Karpas-422 (cell line): Measurements from ENCODE around the gene GLIS1. TPM values are rescaled to one million over a fixed set of nuclear protein-coding genes. Genes with fewer than 3 reads are reported as not detected.

Experiments
- DNase-seq: peaks from one replicate; pipeline ENCODE4 v3.0.0-alpha.2; 2015
- H2AFZ ChIP-seq: fragments of 200-600 bp; sonication (generic); 2 replicates; pipeline ENCODE4 v1.6.1; 2014; ENCODE audit warnings: antibody characterized with exemption, low read length, mixed read lengths
- H3K27ac ChIP-seq: fragments of 200-600 bp; sonication (generic); 2 replicates; pipeline ENCODE4 v1.5.1; 2014; ENCODE audit warnings: mild to moderate bottlenecking, low read length, moderate library complexity
- H3K27me3 ChIP-seq: fragments of 200-600 bp; sonication (generic); 2 replicates; pipeline ENCODE4 v1.6.1; 2014; ENCODE audit warnings: low read length, mixed read lengths
- H3K36me3 ChIP-seq: fragments of 200-600 bp; sonication (generic); 2 replicates; pipeline ENCODE4 v1.6.1; 2014; ENCODE audit warnings: low read length, mixed read lengths; ENCODE audit not compliant: insufficient read depth
- H3K4me1 ChIP-seq: fragments of 200-600 bp; sonication (generic); 2 replicates; pipeline ENCODE4 v1.6.1; 2014; ENCODE audit warnings: mild to moderate bottlenecking, low read length, mixed read lengths
- H3K4me2 ChIP-seq: fragments of 200-600 bp; sonication (generic); 2 replicates; pipeline ENCODE4 v1.6.1; 2014; ENCODE audit warnings: low read length, low read depth, mild to moderate bottlenecking; ENCODE audit not compliant: poor library complexity, severe bottlenecking
- H3K4me3 ChIP-seq: fragments of 200-600 bp; sonication (generic); 2 replicates; pipeline ENCODE4 v1.5.1; 2014; ENCODE audit warnings: mild to moderate bottlenecking, antibody characterized with exemption, low read length, mixed read lengths
- H3K79me2 ChIP-seq: fragments of 200-600 bp; sonication (generic); 2 replicates; pipeline ENCODE4 v1.6.1; 2014; ENCODE audit warnings: mild to moderate bottlenecking, low read length, mixed read lengths
- H3K9ac ChIP-seq: fragments of 200-600 bp; sonication (generic); 2 replicates; pipeline ENCODE4 v1.6.0; 2014; ENCODE audit warnings: low read length
- H3K9me2 ChIP-seq: fragments of 200-600 bp; sonication (generic), shearing (Covaris generic); replicated peaks from 2 replicates; pipeline ENCODE4 v1.6.0; 2014; ENCODE audit warnings: mild to moderate bottlenecking, low read length, moderate library complexity; ENCODE audit not compliant: insufficient read depth
- H3K9me3 ChIP-seq: fragments of 300-700, 200-600 bp; sonication (generic); 2 replicates; pipeline ENCODE4 v1.6.1; 2014; ENCODE audit warnings: low read length, mixed read lengths
- H4K20me1 ChIP-seq: fragments of 200-600 bp; sonication (generic); 2 replicates; pipeline ENCODE4 v1.6.1; 2014; ENCODE audit warnings: mild to moderate bottlenecking, antibody characterized with exemption, low read length, low read depth; ENCODE audit not compliant: insufficient read depth
- total RNA-seq: library from RNA; depleted of rRNA; stranded (reverse); fragments of >200 nt; shearing (Covaris generic); gene quantifications from 2 replicates; pipeline ENCODE4 v1.2.3, GENCODE V29; 2014; ENCODE audit warnings: low replicate concordance

Gene GLIS1
- total RNA-seq, 1 experiment from 2014 or later = not detected

- H3K9me3 ChIP-seq = no peaks in the 10 kb centered on the region
- no peak overlapping the region for H3K4me3 ChIP-seq
- H3K27ac ChIP-seq = no peak overlapping the region
- no peak overlapping the region for H3K4me2 ChIP-seq
- H3K9me2 ChIP-seq = no peaks in the 10 kb centered on the region
- H3K4me1 ChIP-seq = no peaks in the 10 kb centered on the region
- H3K79me2 ChIP-seq = no peaks in the 10 kb centered on the region
- no peak for DNase-seq
- no peaks in the 10 kb centered on the region for H3K27me3 ChIP-seq
- no peaks in the 10 kb centered on the region for H4K20me1 ChIP-seq
- no peak overlapping the region for H2AFZ ChIP-seq
- H3K9ac ChIP-seq = no peak overlapping the region
- H3K36me3 ChIP-seq = no peaks in the 10 kb centered on the region
Observed at GRCh38 chr1:53501065-53502005, 237.6 kb downstream of the GLIS1 start.

GRCh38 chr1:53500204-53501064 lies 238.5 kb downstream of the GLIS1 start:
- Histone ChIP-seq H3K4me3 (no peak overlapping the region), H3K36me3 (no peaks in the 10 kb centered on the region), H3K4me2 (no peak overlapping the region), H4K20me1 (no peaks in the 10 kb centered on the region), H3K9me2 (no peaks in the 10 kb centered on the region), H3K9me3 (no peaks in the 10 kb centered on the region), H3K4me1 (no peaks in the 10 kb centered on the region), H3K79me2 (no peaks in the 10 kb centered on the region), H3K27ac (no peak overlapping the region), H3K9ac (no peak overlapping the region), H3K27me3 (no peaks in the 10 kb centered on the region), H2AFZ (no peak overlapping the region)
- DNase-seq = no peak

GRCh38 chr1:53499257-53500203 lies 239.4 kb downstream of the GLIS1 start:
- no peaks in the 10 kb centered on the region for H4K20me1 ChIP-seq
- no peaks in the 10 kb centered on the region for H3K4me1 ChIP-seq
- no peaks in the 10 kb centered on the region for H3K27me3 ChIP-seq
- no peak overlapping the region for H3K9ac ChIP-seq
- H3K9me2 ChIP-seq = no peaks in the 10 kb centered on the region
- no peak overlapping the region for H2AFZ ChIP-seq
- H3K36me3 ChIP-seq = no peaks in the 10 kb centered on the region
- H3K4me2 ChIP-seq = no peak overlapping the region
- H3K79me2 ChIP-seq = no peaks in the 10 kb centered on the region
- no peak for DNase-seq
- H3K4me3 ChIP-seq = no peak overlapping the region
- H3K9me3 ChIP-seq = no peaks in the 10 kb centered on the region
- no peak overlapping the region for H3K27ac ChIP-seq

GRCh38 chr1:53498555-53499131 lies 240.3 kb downstream of the GLIS1 start:
- H4K20me1 ChIP-seq = no peaks in the 10 kb centered on the region
- H3K36me3 ChIP-seq = no peaks in the 10 kb centered on the region
- no peak for DNase-seq
- no peak overlapping the region for H3K4me2 ChIP-seq
- H3K9ac ChIP-seq = no peak overlapping the region
- H3K27me3 ChIP-seq = no peaks in the 10 kb centered on the region
- H3K9me3 ChIP-seq = no peaks in the 10 kb centered on the region
- no peaks in the 10 kb centered on the region for H3K79me2 ChIP-seq
- H3K4me3 ChIP-seq = no peak overlapping the region
- H3K27ac ChIP-seq = no peak overlapping the region
- H3K4me1 ChIP-seq = no peaks in the 10 kb centered on the region
- H2AFZ ChIP-seq = no peak overlapping the region
- H3K9me2 ChIP-seq = no peaks in the 10 kb centered on the region

GRCh38 chr1:53495633-53496345 lies 243.2 kb downstream of the GLIS1 start:
- no peaks in the 10 kb centered on the region for H3K36me3 ChIP-seq
- DNase-seq = no peak
- no peaks in the 10 kb centered on the region for H3K79me2 ChIP-seq
- no peak overlapping the region for H2AFZ ChIP-seq
- H4K20me1 ChIP-seq = no peaks in the 10 kb centered on the region
- H3K4me2 ChIP-seq = no peak overlapping the region
- H3K9me2 ChIP-seq = no peaks in the 10 kb centered on the region
- H3K4me1 ChIP-seq = no peaks in the 10 kb centered on the region
- H3K4me3 ChIP-seq = no peak overlapping the region
- no peak overlapping the region for H3K27ac ChIP-seq
- no peaks in the 10 kb centered on the region for H3K9me3 ChIP-seq
- no peak overlapping the region for H3K9ac ChIP-seq
- no peaks in the 10 kb centered on the region for H3K27me3 ChIP-seq

GRCh38 chr1:53490351-53490750 lies 248.6 kb downstream of the GLIS1 start:
- no peaks in the 10 kb centered on the region for H3K9me2 ChIP-seq
- H4K20me1 ChIP-seq = peaks cover 6% of the 10 kb centered on the region
- no peaks in the 10 kb centered on the region for H3K4me1 ChIP-seq
- no peaks in the 10 kb centered on the region for H3K36me3 ChIP-seq
- H3K27ac ChIP-seq = no peak overlapping the region
- no peak overlapping the region for H3K4me2 ChIP-seq
- DNase-seq = no peak
- no peaks in the 10 kb centered on the region for H3K79me2 ChIP-seq
- no peak overlapping the region for H3K9ac ChIP-seq
- no peak overlapping the region for H2AFZ ChIP-seq
- no peak overlapping the region for H3K4me3 ChIP-seq
- H3K9me3 ChIP-seq = no peaks in the 10 kb centered on the region
- no peaks in the 10 kb centered on the region for H3K27me3 ChIP-seq

- Histone ChIP-seq H4K20me1 (peaks cover 6% of the 10 kb centered on the region), H3K36me3 (no peaks in the 10 kb centered on the region), H3K4me3 (no peak overlapping the region), H3K27me3 (no peaks in the 10 kb centered on the region), H3K4me2 (no peak overlapping the region), H3K9ac (no peak overlapping the region), H3K4me1 (peaks cover 4% of the 10 kb centered on the region; the same call in 1 of the 2 replicates), H3K9me2 (no peaks in the 10 kb centered on the region), H3K27ac (no peak overlapping the region), H3K9me3 (no peaks in the 10 kb centered on the region), H2AFZ (no peak overlapping the region), H3K79me2 (no peaks in the 10 kb centered on the region)
- DNase-seq = no peak
Observed at GRCh38 chr1:53486395-53487026, 252.5 kb downstream of the GLIS1 start.
